Esophagus squamous epithelium (tissue), 5 donors: Measurements from ENCODE around the gene CDK18. TPM values are rescaled to one million over a fixed set of nuclear protein-coding genes. Genes with fewer than 3 reads are reported as not detected.

Source experiments
- DNase-seq: peaks from one replicate; lab custom pipeline; 2025; lab: John Stamatoyannopoulos, UW
- H3K27ac ChIP-seq, 4 donors: fragments of 200-600 bp; sonication (generic); one replicate each; pipeline ENCODE4 v1.5.1; 2016 to 2019; ENCODE audit warnings: mild to moderate bottlenecking in 1 of 4
- H3K27me3 ChIP-seq, 4 donors: fragments of 200-600 bp; sonication (generic); 1 replicate in 3 of 4; 2 replicates in 1 of 4; pipeline versions ENCODE4 v1.5.1 to v1.6.0; 2017 to 2021; ENCODE audit warnings: antibody characterized with exemption in 1 of 4
- H3K36me3 ChIP-seq, 3 donors: fragments of 200-600 bp; sonication (generic); one replicate each; pipeline ENCODE4 v1.5.1; 2016 to 2019
- H3K4me1 ChIP-seq, 3 donors: fragments of 200-600 bp; sonication (generic); one replicate each; pipeline ENCODE4 v1.5.1; 2017 to 2019
- H3K4me3 ChIP-seq, 4 donors: fragments of 200-600 bp; sonication (generic); 1 replicate in 3 of 4; 2 replicates in 1 of 4; pipeline ENCODE4 v1.5.1; 2016 to 2019; ENCODE audit warnings: mild to moderate bottlenecking in 2 of 4, moderate library complexity in 1 of 4
- H3K9me3 ChIP-seq, 3 donors: fragments of 200-600 bp; sonication (generic); one replicate each; pipeline ENCODE4 v1.5.1; 2016 to 2019
- POLR2A ChIP-seq, 4 donors: fragments of 450-650 bp; IDR thresholded peaks; one replicate each; pipeline ENCODE4 v1.6.1; 2017; ENCODE audit warnings: antibody characterized with exemption in 4 of 4, mild to moderate bottlenecking in 4 of 4, moderate library complexity in 3 of 4
- whole genome bisulfite sequencing, 2 donors: methylation state at CpG; one replicate each; pipeline ENCODE4 v1.1.5; 2018; 5-methylcytosine and 5-hydroxymethylcytosine counted together
- intact Hi-C: fragments of 100-400 bp; cut with DNase I; formaldehyde crosslinking; loops from one replicate; pipeline ENCODE4 v1.15.0; 2022
- total RNA-seq, 4 donors: library from RNA; depleted of rRNA; stranded (reverse); fragments of >200 nt; gene quantifications; one replicate each; pipeline ENCODE4 v1.1.0, GENCODE V29; 2016
- TF ChIP-seq, protein P1 (sequence below), 6 experiments: fragments of 450-650 bp in 4 of 6; fragments of 200-600 bp in 2 of 6; sonication (generic) in 2 of 6; IDR thresholded peaks; one replicate each; pipeline ENCODE4 v1.5.1; 2016 to 2019; ENCODE audit warnings: antibody characterized with exemption in 6 of 6, mild to moderate bottlenecking in 4 of 6, moderate library complexity in 4 of 6
- donor health status: DM: yes; HTN: yes; CAD: no.

CDK18 gene
- total RNA-seq, 4 donors from 2014 or later = 2.5 to 10.7 (median 6.3) TPM

DNA sequence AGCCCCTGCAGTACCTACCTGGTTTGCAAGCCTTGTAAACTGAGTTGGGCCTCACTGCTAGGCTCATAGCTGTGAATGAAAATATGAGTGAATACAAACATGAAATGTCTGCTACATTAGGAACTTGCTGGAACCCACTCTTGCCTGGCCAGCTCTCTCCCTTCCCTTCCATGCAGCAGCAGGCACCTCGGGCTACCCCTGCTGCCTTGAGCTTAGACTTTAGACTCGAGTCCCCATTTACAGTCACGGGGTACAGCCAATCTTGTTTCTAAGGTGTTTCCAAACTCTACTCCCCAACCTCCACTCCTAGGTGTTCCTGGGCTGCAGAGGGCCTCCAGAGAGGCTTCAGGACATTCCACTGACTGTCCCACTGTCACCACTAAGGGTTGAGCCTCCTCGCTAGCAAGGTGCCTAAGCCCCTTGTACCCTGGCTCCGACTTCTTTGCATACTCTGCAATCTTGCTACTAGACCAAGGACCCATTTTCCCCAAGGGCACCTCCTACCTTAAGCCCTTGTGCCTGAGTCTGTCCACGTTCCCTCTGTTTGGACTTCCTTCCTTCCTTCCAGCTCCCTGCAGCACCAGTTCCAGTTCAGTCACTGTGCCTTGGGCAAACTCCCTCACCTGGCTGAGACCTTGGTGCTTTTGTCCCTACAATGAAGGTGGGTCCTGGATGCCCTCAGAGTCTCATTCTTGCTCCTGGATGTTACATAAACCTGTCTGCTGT lies 36.9 kb downstream of the CDK18 start:
- H3K27me3 ChIP-seq = peaks cover 0 to 19% (median 0%) of the 10 kb centered on the region in 4 donors

DNA sequence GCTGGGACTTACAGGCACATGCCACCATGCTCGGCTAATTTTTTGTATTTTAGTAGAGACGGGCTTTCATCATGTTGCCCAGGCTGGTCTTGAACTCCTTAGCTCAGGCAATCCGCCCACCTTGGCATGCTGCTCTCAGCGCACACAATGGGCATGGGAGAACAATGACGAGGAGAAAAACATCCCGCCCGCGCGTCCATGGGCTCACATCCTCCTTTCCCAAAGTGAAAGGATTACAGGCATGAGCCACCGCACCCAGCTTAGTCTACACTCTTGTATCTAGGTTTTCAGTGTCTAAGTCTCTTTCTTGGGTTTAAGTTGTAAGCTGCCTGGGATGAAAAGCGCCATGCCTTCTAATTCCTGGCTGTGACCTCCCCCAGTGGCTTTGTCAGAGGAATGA lies 37.9 kb downstream of the CDK18 start:
- intact Hi-C loops = no loop called here
- Histone ChIP-seq H3K27ac (peak overlapping the region; percentile 79 to 87 (median 84)), H3K36me3 (no peaks in the 10 kb centered on the region), H3K9me3 (no peaks in the 10 kb centered on the region), H3K4me1 (peaks cover 19 to 38% (median 27%) of the 10 kb centered on the region in 3 donors), H3K4me3 (no peak overlapping the region), H3K27me3 (peaks cover 0 to 21% (median 0%) of the 10 kb centered on the region in 4 donors)
- no peak for TF ChIP-seq POLR2A (IDR thresholded peaks at IDR 0.05)
- TF ChIP-seq, protein P1, sequence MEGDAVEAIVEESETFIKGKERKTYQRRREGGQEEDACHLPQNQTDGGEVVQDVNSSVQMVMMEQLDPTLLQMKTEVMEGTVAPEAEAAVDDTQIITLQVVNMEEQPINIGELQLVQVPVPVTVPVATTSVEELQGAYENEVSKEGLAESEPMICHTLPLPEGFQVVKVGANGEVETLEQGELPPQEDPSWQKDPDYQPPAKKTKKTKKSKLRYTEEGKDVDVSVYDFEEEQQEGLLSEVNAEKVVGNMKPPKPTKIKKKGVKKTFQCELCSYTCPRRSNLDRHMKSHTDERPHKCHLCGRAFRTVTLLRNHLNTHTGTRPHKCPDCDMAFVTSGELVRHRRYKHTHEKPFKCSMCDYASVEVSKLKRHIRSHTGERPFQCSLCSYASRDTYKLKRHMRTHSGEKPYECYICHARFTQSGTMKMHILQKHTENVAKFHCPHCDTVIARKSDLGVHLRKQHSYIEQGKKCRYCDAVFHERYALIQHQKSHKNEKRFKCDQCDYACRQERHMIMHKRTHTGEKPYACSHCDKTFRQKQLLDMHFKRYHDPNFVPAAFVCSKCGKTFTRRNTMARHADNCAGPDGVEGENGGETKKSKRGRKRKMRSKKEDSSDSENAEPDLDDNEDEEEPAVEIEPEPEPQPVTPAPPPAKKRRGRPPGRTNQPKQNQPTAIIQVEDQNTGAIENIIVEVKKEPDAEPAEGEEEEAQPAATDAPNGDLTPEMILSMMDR (IDR thresholded peaks at IDR 0.05) = no peak
- WGBS, 2 donors = 33 to 62% methylated on average over 6 to 11 of the region's 11 CpGs
- DNase-seq = no peak

More for the DNA sequence above, 36.9 kb downstream of the CDK18 start:
- TF ChIP-seq, protein P1 (IDR thresholded peaks at IDR 0.05) = no peak
- no peak for TF ChIP-seq POLR2A (IDR thresholded peaks at IDR 0.05)
- DNase-seq = no peak
- Histone ChIP-seq H3K9me3 (no peaks in the 10 kb centered on the region), H3K4me3 (no peak overlapping the region), H3K4me1 (peaks cover 19 to 46% (median 27%) of the 10 kb centered on the region in 3 donors), H3K27ac (no peak overlapping the region), H3K36me3 (no peaks in the 10 kb centered on the region)
- 75 to 77% methylated on average over 6 of the region's 6 CpGs for WGBS, 2 donors
- intact Hi-C loops = no loop called here

DNA sequence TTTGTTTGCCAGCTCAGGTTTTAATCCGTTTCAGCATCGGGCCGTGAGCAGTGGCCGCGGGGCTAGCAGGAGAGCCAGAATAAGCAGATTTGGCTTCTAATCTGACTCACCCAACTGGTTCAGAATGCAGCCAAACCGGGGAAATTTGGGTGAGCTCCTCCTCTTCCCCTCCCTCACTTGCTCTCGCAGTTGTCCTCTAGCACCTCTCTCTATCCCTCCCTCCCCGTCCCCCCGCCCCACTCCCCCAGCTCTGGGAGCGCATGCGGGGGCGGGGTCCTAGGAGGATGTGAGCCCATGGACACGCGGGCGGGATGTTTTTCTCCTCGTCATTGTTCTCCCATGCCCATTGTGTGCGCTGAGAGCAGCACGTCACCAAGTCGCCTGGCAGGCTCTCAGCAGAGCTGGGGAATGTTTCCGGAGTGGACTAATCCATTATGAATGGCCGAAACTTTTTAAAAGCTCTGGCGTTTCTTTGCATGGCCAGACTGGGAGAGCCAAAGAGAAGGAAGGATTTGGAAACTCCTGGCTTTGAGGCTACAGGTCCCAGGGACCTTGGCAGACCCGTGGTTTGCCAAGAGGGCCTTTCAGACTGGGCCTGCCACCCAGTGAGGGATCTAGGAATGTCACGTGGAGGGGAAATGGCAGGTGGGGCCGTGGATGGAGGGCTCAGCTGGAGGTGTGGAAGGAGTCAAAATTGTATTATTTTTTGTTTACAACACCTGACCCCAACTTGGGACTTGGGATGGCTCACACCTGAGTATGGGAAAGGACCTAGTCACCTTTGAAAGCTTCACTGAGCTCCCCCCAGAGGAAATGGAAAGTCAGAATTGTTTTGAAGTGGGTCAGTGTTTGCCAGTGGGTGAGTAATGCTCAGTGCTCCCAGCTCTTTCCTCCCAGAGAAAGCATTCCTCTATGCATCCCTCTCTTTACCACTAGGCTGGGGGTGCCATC lies 39.2 kb downstream of the CDK18 start:
- no peaks in the 10 kb centered on the region for H3K9me3 ChIP-seq
- DNase-seq = no peak
- H3K27ac ChIP-seq = peak overlapping the region; percentile 79 to 87 (median 84)
- H3K27me3 ChIP-seq = peaks cover 0 to 32% (median 0%) of the 10 kb centered on the region in 4 donors
- H3K4me3 ChIP-seq = peak overlapping the region; percentile 10 to 59 (median 36)
- TF ChIP-seq, protein P1 (IDR thresholded peaks at IDR 0.05) = no peak
- TF ChIP-seq POLR2A (IDR thresholded peaks at IDR 0.05) = no peak
- 1 to 3% methylated on average over 7 to 16 of the region's 25 CpGs for WGBS, 2 donors
- intact Hi-C loops = no loop called here
- no peaks in the 10 kb centered on the region for H3K36me3 ChIP-seq
- H3K4me1 ChIP-seq = peaks cover 19 to 38% (median 27%) of the 10 kb centered on the region in 3 donors

DNA sequence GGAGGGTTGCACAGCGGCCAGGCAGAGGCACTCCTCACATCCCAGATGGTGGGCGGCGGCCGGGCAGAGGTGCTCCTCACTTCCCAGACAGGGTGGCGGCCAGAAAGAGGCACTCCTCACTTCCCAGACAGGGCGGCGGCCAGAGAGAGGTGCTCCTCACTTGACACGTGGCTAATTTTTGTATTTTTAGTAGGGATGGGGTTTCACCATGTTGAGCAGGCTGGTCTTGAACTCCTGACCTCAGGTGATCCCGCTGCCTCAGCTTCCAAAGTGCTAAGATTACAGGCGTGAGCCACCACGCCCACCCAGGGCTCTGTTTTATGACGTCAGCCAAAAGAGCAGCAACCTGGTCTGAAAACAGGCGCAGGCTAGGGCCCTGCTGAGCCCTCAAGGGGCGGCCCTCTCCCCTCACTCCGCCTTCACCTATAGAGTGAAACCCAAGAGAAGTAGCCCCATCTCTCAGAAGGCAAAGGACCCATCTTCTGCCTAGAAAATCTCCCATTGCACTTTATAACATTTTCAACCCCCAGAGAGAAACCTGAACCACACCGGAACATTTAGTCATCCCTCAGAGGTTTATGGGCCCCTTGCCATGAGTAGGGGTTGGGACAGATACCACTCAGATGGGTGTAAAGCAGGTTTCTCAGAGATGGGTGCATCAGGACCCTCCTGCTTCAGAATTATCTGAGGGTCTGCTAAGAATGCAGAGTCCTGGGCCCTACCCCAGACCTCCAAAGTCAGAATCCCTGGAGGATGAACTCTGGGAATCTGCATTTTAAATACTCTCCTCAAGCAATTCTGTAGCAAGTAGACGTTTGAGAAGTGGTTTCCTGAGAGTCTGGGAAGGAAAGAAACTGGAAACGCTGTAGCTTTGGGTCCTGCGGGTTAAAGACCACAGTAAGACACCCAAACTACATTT lies 40.8 kb downstream of the CDK18 start:
- Histone ChIP-seq H3K9me3 (no peaks in the 10 kb centered on the region), H3K36me3 (no peaks in the 10 kb centered on the region), H3K4me1 (peaks cover 19 to 38% (median 27%) of the 10 kb centered on the region in 3 donors), H3K4me3 (no peak overlapping the region), H3K27ac (no peak overlapping the region), H3K27me3 (peaks cover 0 to 38% (median 0%) of the 10 kb centered on the region in 4 donors)
- no peak for DNase-seq
- WGBS, 2 donors = 47 to 52% methylated on average over 5 to 13 of the region's 19 CpGs
- intact Hi-C loops = no loop called here
- TF ChIP-seq, protein P1 (IDR thresholded peaks at IDR 0.05) = no peak
- no peak for TF ChIP-seq POLR2A (IDR thresholded peaks at IDR 0.05)
